ENCODE results near the gene ZMYM3. TPM values are rescaled to one million over a fixed set of nuclear protein-coding genes. Genes with fewer than 3 reads are reported as not detected.

ZMYM3 gene
- total and polyA plus RNA-seq, 9 of the 15 experiments (the other 6 are each of a cell fraction or from before 2014, with no cell fraction given), result 4.3 to 36.3 (median 16.8) TPM

- TF ChIP-seq ZNF41 (CRISPR knock-in tag; conservative IDR thresholded peaks at IDR 0.05) (no peak), ZNF766 (CRISPR knock-in tag; conservative IDR thresholded peaks at IDR 0.05) (0 out of 2 replicates have a peak, but pooled peaks have one; percentile 39), ZFP36 (IDR thresholded peaks at IDR 0.05; ENCODE audit: low read depth, low read length, partially characterized antibody) (no peak), E2F3 (CRISPR knock-in tag; IDR thresholded peaks at IDR 0.05) (no peak), LEF1 (IDR thresholded peaks at IDR 0.05) (no peak), PCBP1 (IDR thresholded peaks at IDR 0.05; ENCODE audit: low read depth, low read length, poor library complexity, severe bottlenecking) (peak; percentile 39), KDM4B (IDR thresholded peaks at IDR 0.05; ENCODE audit: borderline replicate concordance in 2 of 2, low read depth in 1 of 2) (0 out of 4 replicates have a peak, but pooled peaks of 1 of the 2 experiments have one; percentile 26), SAFB (IDR thresholded peaks at IDR 0.05; ENCODE audit: borderline replicate concordance, low read depth, low read length) (no peak), ZEB2 (IDR thresholded peaks at IDR 0.05) (peak; percentile 14; the same call in 1 of the 2 replicates), GATAD2B (IDR thresholded peaks at IDR 0.05; ENCODE audit: borderline replicate concordance) (peak; percentile 49; the same call in 1 of the 2 replicates), MAZ (CRISPR knock-in tag; conservative IDR thresholded peaks at IDR 0.05 in 1 of 2, IDR thresholded peaks at IDR 0.05 in 1 of 2) (peak; percentile 71 to 86; a peak in 3 of 4 replicates), NCOA1 (IDR thresholded peaks at IDR 0.05; ENCODE audit: low read depth) (no peak), HDAC1 (IDR thresholded peaks at IDR 0.05) (no peak), NR4A1 (CRISPR knock-in tag; IDR thresholded peaks at IDR 0.05) (no peak), NR4A1 (tag; IDR thresholded peaks at IDR 0.05) (no peak), PURB (CRISPR knock-in tag; IDR thresholded peaks at IDR 0.05; ENCODE audit: low read depth) (no peak), TARDBP (IDR thresholded peaks at IDR 0.05) (no peak), TCF7 (IDR thresholded peaks at IDR 0.05; ENCODE audit: borderline replicate concordance) (no peak), ZSCAN32 (CRISPR knock-in tag; IDR thresholded peaks at IDR 0.05) (no peak), FOXJ3 (CRISPR knock-in tag; IDR thresholded peaks at IDR 0.05) (no peak), ZKSCAN8 (CRISPR knock-in tag; IDR thresholded peaks at IDR 0.05) (no peak), GATA2 (CRISPR knock-in tag; IDR thresholded peaks at IDR 0.05) (no peak), ZBED1 (IDR thresholded peaks at IDR 0.05) (no peak), MCM5 (IDR thresholded peaks at IDR 0.05; ENCODE audit: low read depth) (no peak), ARID2 (IDR thresholded peaks at IDR 0.05) (no peak), ZNF354B (CRISPR knock-in tag; IDR thresholded peaks at IDR 0.05) (no peak), ZNF408 (CRISPR knock-in tag; IDR thresholded peaks at IDR 0.05; ENCODE audit: low read depth) (no peak)
- TF ChIP-seq, protein P1, sequence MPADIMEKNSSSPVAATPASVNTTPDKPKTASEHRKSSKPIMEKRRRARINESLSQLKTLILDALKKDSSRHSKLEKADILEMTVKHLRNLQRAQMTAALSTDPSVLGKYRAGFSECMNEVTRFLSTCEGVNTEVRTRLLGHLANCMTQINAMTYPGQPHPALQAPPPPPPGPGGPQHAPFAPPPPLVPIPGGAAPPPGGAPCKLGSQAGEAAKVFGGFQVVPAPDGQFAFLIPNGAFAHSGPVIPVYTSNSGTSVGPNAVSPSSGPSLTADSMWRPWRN (IDR thresholded peaks at IDR 0.05; ENCODE audit: low read depth), result no peak
Observed at GRCh38 chrX:71254092-71254963, at the start of gene ZMYM3 (continued).

Data from K562 (cell line).